Mucosa of stomach (tissue), 1 donor: ENCODE results near the gene MYO1D.
"Not testable (repeated sequence)": the region's sequence is repeated elsewhere in the genome, so short reads cannot be mapped to it uniquely, and the experiment has no call there.

ENCODE experiments used
- H3K27me3 ChIP-seq: one replicate; pipeline ENCODE4 v1.7.0; 2013; ENCODE audit warnings: mild to moderate bottlenecking, low read length; ENCODE audit not compliant: control insufficient read depth, insufficient read depth
- H3K36me3 ChIP-seq: one replicate; pipeline ENCODE4 v1.7.0; 2013; ENCODE audit warnings: low read length; ENCODE audit not compliant: control insufficient read depth, insufficient read depth
- H3K4me1 ChIP-seq: one replicate; pipeline ENCODE4 v1.7.0; 2013; ENCODE audit warnings: mild to moderate bottlenecking, low read length; ENCODE audit not compliant: control insufficient read depth, insufficient read depth
- H3K4me3 ChIP-seq: one replicate; pipeline ENCODE4 v1.7.0; 2013; ENCODE audit warnings: low read length
- H3K9ac ChIP-seq: one replicate; pipeline ENCODE4 v1.7.0; 2013; ENCODE audit warnings: mild to moderate bottlenecking, low read length, moderate library complexity
- H3K9me3 ChIP-seq: one replicate; pipeline ENCODE4 v1.7.0; 2013; ENCODE audit warnings: mild to moderate bottlenecking, low read length, moderate library complexity; ENCODE audit not compliant: control insufficient read depth
- donor health status: Pancreatic carcinoma.

Gene MYO1D

GRCh38 chr17:32732296-32732642, 144.7 kb downstream of the MYO1D start:
- Histone ChIP-seq H3K4me3 (no peak overlapping the region), H3K36me3 (peaks cover 7% of the 10 kb centered on the region), H3K27me3 (no peaks in the 10 kb centered on the region), H3K4me1 (no peaks in the 10 kb centered on the region), H3K9me3 (no peaks in the 10 kb centered on the region), H3K9ac (no peak overlapping the region)

GRCh38 chr17:32731556-32732295, 145.2 kb downstream of the MYO1D start:
- H3K9ac ChIP-seq = no peak overlapping the region
- peaks cover 7% of the 10 kb centered on the region for H3K36me3 ChIP-seq
- H3K4me3 ChIP-seq = no peak overlapping the region
- H3K9me3 ChIP-seq = no peaks in the 10 kb centered on the region
- no peaks in the 10 kb centered on the region for H3K27me3 ChIP-seq
- H3K4me1 ChIP-seq = no peaks in the 10 kb centered on the region

DNA sequence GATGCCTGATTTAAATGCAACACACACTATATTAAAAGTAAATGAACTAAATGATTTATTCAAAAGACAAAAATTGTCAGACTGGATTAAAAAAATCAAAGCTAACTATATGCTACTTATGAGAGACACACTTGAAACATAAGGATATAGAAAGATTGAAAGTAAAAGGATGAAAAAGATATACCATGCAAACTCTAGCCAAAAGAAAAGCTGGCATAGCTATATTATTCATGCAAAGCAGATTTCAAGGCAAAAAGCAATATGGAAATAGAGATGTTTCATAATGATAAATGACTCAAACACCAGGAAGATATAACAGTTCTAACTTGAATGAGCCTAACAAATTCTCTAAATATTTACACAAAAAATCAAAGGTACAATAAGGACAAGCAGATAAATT, 149.2 kb downstream of the MYO1D start:
- Histone ChIP-seq H3K9ac (no peak overlapping the region), H3K4me3 (no peak overlapping the region), H3K4me1 (no peaks in the 10 kb centered on the region), H3K9me3 (no peaks in the 10 kb centered on the region), H3K36me3 (peaks cover 4% of the 10 kb centered on the region), H3K27me3 (no peaks in the 10 kb centered on the region)

GRCh38 chr17:32725697-32726096, 151.2 kb downstream of the MYO1D start:
- no peaks in the 10 kb centered on the region for H3K9me3 ChIP-seq
- H3K4me1 ChIP-seq = no peaks in the 10 kb centered on the region
- H3K27me3 ChIP-seq = no peaks in the 10 kb centered on the region
- H3K9ac ChIP-seq = no peak overlapping the region
- no peak overlapping the region for H3K4me3 ChIP-seq
- no peaks in the 10 kb centered on the region for H3K36me3 ChIP-seq

DNA sequence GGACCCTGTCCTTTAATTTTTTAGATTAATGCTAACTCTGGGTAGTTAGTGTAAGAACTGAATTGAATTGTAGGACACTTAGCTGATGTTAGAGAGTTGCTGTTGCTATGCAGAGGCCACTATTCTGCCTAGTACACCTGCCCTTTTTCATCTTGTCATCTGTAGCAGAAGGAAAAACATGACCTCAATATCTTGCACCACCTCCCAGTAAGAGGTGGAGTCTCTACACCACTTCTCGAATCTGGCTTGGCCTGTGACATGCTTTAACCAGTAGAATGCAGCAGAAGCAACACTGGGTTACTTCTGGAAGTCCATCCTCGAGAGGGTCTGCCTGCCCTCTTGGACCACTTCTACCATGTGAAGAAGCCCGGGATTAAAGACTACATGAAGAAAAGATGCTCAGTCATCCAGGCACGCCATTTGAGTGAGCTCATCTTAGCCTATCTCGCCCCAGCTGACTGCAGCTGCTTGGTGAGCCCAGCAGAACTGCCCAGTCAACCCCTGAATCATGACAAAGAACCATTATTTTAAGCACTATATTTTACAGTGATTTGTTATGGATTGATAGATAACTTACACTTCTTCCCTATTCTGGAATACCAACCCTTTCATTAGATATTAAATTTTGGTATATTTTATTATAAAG, 153.5 kb downstream of the MYO1D start:
- no peaks in the 10 kb centered on the region for H3K4me1 ChIP-seq
- no peaks in the 10 kb centered on the region for H3K9me3 ChIP-seq
- no peaks in the 10 kb centered on the region for H3K36me3 ChIP-seq
- no peaks in the 10 kb centered on the region for H3K27me3 ChIP-seq
- no peak overlapping the region for H3K4me3 ChIP-seq
- no peak overlapping the region for H3K9ac ChIP-seq

DNA sequence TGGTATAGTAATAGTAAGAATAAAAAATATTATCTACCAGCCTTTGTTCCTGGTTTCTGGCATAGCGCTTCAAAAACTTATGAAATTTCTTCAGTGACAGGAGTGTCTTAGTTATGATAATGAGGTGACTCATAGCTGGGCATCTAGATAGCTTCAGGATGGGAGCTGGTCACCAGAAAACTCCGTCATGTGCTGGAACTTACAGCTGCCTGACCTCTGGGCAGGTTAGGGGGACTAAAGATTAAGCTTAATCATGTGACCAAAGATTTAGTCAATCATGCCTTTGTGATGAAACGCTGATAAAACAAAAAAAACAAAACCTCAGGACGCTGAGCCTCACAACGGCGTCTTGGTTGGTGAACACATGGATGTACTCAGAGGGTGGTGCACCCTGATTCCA, 154.2 kb downstream of the MYO1D start:
- Histone ChIP-seq H3K4me1 (no peaks in the 10 kb centered on the region), H3K9me3 (no peaks in the 10 kb centered on the region), H3K9ac (no peak overlapping the region), H3K36me3 (no peaks in the 10 kb centered on the region), H3K27me3 (no peaks in the 10 kb centered on the region), H3K4me3 (no peak overlapping the region)

DNA sequence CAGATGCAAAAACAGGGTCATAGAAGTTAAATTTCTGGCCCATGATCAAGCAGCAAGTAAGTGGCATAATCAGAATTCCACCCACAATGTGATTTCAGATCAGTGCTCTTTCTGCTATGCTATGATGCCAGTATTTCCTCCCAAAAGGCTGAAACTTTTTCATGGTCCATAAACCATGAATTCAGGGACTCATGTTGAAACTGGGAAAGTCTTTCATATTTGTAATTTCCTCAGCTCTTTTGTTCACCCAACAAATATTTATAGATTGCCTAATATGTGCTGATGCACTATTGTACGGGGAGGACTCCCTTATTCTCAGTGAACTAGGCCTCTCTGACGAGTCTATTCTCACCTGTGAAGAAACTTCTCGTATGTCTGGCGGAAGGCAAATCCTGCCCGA, 156.3 kb downstream of the MYO1D start:
- H3K27me3 ChIP-seq = no peaks in the 10 kb centered on the region

GRCh38 chr17:32719689-32720088, 157.2 kb downstream of the MYO1D start:
- H3K9ac ChIP-seq = no peak overlapping the region
- H3K4me1 ChIP-seq = no peaks in the 10 kb centered on the region
- H3K9me3 ChIP-seq = no peaks in the 10 kb centered on the region
- no peak overlapping the region for H3K4me3 ChIP-seq
- no peaks in the 10 kb centered on the region for H3K36me3 ChIP-seq
- no peaks in the 10 kb centered on the region for H3K27me3 ChIP-seq

More for the DNA sequence above, 156.3 kb downstream of the MYO1D start:
- Histone ChIP-seq H3K36me3 (no peaks in the 10 kb centered on the region), H3K4me1 (no peaks in the 10 kb centered on the region), H3K4me3 (no peak overlapping the region), H3K9me3 (no peaks in the 10 kb centered on the region), H3K9ac (no peak overlapping the region)

GRCh38 chr17:32714922-32715321, 162.0 kb downstream of the MYO1D start:
- H3K36me3 ChIP-seq, H3K9me3 ChIP-seq, H3K4me3 ChIP-seq, H3K27me3 ChIP-seq, H3K9ac ChIP-seq: not testable (repeated sequence)
- H3K4me1 ChIP-seq = peaks cover 12% of the 10 kb centered on the region

DNA sequence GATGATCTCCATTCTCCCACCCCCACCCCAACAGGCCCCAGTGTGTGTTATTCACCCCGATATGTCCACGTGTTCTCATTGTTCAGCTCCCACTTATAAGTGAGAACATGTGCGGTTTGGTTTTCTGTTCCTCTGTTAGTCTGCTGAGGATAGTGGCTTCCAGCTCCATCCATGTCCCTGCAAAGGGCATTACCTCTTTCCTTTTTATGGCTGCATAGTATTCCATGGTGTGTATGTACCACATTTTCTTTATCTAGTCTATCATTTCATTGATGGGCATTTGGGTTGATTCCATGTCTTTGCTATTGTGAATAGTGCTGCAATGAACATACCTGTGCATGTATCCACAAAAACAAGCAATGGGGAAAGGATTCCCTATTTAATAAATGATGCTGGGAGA, 162.7 kb downstream of the MYO1D start:
- peaks cover 15% of the 10 kb centered on the region for H3K4me1 ChIP-seq
- not testable (repeated sequence) for H3K4me3 ChIP-seq, H3K9me3 ChIP-seq, H3K27me3 ChIP-seq, H3K36me3 ChIP-seq, H3K9ac ChIP-seq

DNA sequence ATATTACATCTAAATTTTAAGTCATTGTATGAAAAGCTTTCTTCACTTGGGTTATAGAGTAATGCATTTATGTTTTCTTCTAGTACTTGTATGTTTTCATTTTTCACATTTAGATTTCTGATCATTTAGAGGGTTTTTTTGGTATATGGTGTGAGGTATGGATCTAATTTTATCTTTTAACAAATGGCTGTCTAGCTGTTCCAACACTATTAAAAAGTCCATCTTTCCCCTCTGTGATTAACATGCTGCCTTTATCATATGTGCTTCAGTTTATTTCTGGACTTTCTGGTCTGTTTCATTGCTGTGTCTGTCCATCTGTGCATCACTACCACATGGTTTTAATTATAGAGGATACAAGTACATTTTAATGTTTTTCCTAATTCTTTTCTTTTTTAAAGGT, 163.8 kb downstream of the MYO1D start:
- Histone ChIP-seq H3K4me1 (peaks cover 16% of the 10 kb centered on the region), H3K36me3 (no peaks in the 10 kb centered on the region), H3K27me3 (no peaks in the 10 kb centered on the region), H3K4me3 (no peak overlapping the region), H3K9ac (no peak overlapping the region), H3K9me3 (no peaks in the 10 kb centered on the region)

GRCh38 chr17:32709562-32709961, 167.4 kb downstream of the MYO1D start:
- Histone ChIP-seq H3K4me1 (peaks cover 16% of the 10 kb centered on the region), H3K36me3 (no peaks in the 10 kb centered on the region), H3K27me3 (no peaks in the 10 kb centered on the region), H3K4me3 (no peak overlapping the region), H3K9me3 (no peaks in the 10 kb centered on the region), H3K9ac (no peak overlapping the region)
